Hepatocyte (in vitro differentiated cells): ENCODE data around the gene PLGRKT. TPM values are rescaled to one million over a fixed set of nuclear protein-coding genes. Genes with fewer than 3 reads are reported as not detected.
"Not testable (repeated sequence)": the region's sequence is repeated elsewhere in the genome, so short reads cannot be mapped to it uniquely, and the experiment has no call there.

Experiments used
- DNase-seq: peaks from one replicate; pipeline ENCODE4 v3.0.0-alpha.2; 2016; ENCODE audit warnings: low spot score
- H2AFZ ChIP-seq: fragments of 200-600 bp; sonication (generic); 2 replicates; pipeline ENCODE4 v1.6.0; 2016; ENCODE audit warnings: antibody characterized with exemption, mild to moderate bottlenecking
- H3K27ac ChIP-seq: fragments of 200-600 bp; sonication (generic); 2 replicates; pipeline ENCODE4 v1.5.1; 2016; ENCODE audit warnings: mild to moderate bottlenecking
- H3K27me3 ChIP-seq: fragments of 200-600 bp; sonication (generic); 2 replicates; pipeline ENCODE4 v1.6.1; 2016
- H3K36me3 ChIP-seq: fragments of 200-600 bp; sonication (generic); replicated peaks from 2 replicates; pipeline ENCODE4 v1.5.1; 2016; ENCODE audit warnings: low read depth; ENCODE audit not compliant: insufficient read depth
- H3K4me1 ChIP-seq: fragments of 200-600 bp; sonication (generic); 2 replicates; pipeline ENCODE4 v1.5.1; 2016; ENCODE audit warnings: mild to moderate bottlenecking, moderate library complexity; ENCODE audit not compliant: insufficient read depth
- H3K4me2 ChIP-seq: fragments of 200-600 bp; sonication (generic); 2 replicates; pipeline ENCODE4 v1.6.0; 2016
- H3K4me3 ChIP-seq: fragments of 200-600 bp; sonication (generic); 2 replicates; pipeline ENCODE4 v1.5.1; 2016; ENCODE audit warnings: mild to moderate bottlenecking
- H3K79me2 ChIP-seq: fragments of 200-600 bp; sonication (generic); 2 replicates; pipeline ENCODE4 v1.6.0; 2017; ENCODE audit warnings: mild to moderate bottlenecking
- H3K9me2 ChIP-seq: fragments of 200-600 bp; sonication (generic); replicated peaks from 2 replicates; pipeline ENCODE4 v1.6.0; 2017; ENCODE audit warnings: mild to moderate bottlenecking; ENCODE audit not compliant: insufficient read depth
- H3K9me3 ChIP-seq: fragments of 200-600 bp; sonication (generic); 2 replicates; pipeline ENCODE4 v1.5.1; 2016; ENCODE audit warnings: low read depth, mild to moderate bottlenecking
- H4K20me1 ChIP-seq: fragments of 200-600 bp; sonication (generic); 2 replicates; pipeline ENCODE4 v1.6.0; 2016; ENCODE audit warnings: mild to moderate bottlenecking; ENCODE audit not compliant: insufficient read depth, poor library complexity, severe bottlenecking
- CTCF ChIP-seq: fragments of 200-600 bp; sonication (generic); IDR thresholded peaks from 2 replicates; pipeline ENCODE4 v1.5.1; 2016; ENCODE audit warnings: antibody characterized with exemption, mild to moderate bottlenecking; ENCODE audit not compliant: poor library complexity
- EZH2 ChIP-seq: fragments of 200-600 bp; sonication (generic); IDR thresholded peaks from 2 replicates; pipeline ENCODE4 v1.6.1; 2016; ENCODE audit warnings: antibody characterized with exemption, mild to moderate bottlenecking, borderline replicate concordance
- EZH2phosphoT487 ChIP-seq: fragments of 200-600 bp; sonication (generic); IDR thresholded peaks from one replicate; pipeline ENCODE4 v1.6.1; 2018; ENCODE audit warnings: antibody characterized with exemption, mild to moderate bottlenecking, low read depth, moderate library complexity; ENCODE audit not compliant: unreplicated experiment, severe bottlenecking
- WGBS: methylation state at CpG from one replicate; pipeline ENCODE4 v1.1.6; 2016; ENCODE audit warnings: low lambda C conversion rate; ENCODE audit errors: missing lambda C conversion rate; 5-methylcytosine and 5-hydroxymethylcytosine counted together
- polyA plus RNA-seq: library from polyadenylated mRNA; unstranded; fragments of >200 nt; fragmentation: Nextera tagmentation; extraction: Ambion mirVana; gene quantifications from 2 replicates; pipeline ENCODE4 v1.2.1, GENCODE V29; 2016
- total RNA-seq: library from RNA; depleted of rRNA; stranded (reverse); fragments of >200 nt; gene quantifications from 2 replicates; pipeline ENCODE4 v1.2.3, GENCODE V29; 2014

The PLGRKT gene
- total and polyA plus RNA-seq, 2 experiments from 2014 or later = 13.6 to 18.0 TPM

- H3K9me3 ChIP-seq = no peaks in the 10 kb centered on the region
- DNase-seq = no peak
- WGBS = 82% methylated on average over 1 of the region's 1 CpG
- H3K4me2 ChIP-seq = no peak overlapping the region
- H2AFZ ChIP-seq = no peak overlapping the region
- TF ChIP-seq EZH2 (no peak), CTCF (no peak)
- no peaks in the 10 kb centered on the region for H3K9me2 ChIP-seq
- H3K4me3 ChIP-seq = no peak overlapping the region
- no peaks in the 10 kb centered on the region for H3K4me1 ChIP-seq
- no peak overlapping the region for H3K27ac ChIP-seq
- H3K79me2 ChIP-seq = no peaks in the 10 kb centered on the region
- H3K36me3 ChIP-seq = no peaks in the 10 kb centered on the region
- no peaks in the 10 kb centered on the region for H4K20me1 ChIP-seq
- no peaks in the 10 kb centered on the region for H3K27me3 ChIP-seq
Observed at GRCh38 chr9:5466005-5466404, 28.3 kb upstream of the PLGRKT start.

DNA sequence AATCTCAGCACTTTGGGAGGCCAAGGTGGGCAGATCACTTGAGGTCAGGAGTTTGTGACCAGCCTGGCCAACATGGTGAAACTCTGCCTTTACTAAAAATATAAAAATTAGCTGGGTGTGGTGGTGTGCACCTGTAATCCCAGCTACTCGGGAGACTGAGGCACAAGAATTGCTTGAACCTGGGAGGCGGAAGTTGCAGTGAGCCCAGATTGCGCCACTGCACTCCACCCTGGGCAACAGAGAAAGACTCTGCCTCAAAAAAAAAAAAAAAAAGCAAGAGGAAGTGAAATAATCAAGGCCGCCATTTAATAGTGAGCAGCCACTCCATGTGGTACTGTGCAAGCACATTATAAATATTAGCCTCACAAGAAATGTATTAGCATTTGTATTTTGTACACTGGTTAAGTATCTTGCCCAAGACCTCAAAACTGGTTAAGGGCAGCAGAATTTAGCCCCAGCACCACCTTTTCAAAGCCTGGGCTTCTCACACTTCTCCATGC lies 27.2 kb upstream of the PLGRKT start:
- H2AFZ ChIP-seq, H3K9me2 ChIP-seq, H3K27ac ChIP-seq, H3K36me3 ChIP-seq, H3K4me2 ChIP-seq, H3K4me3 ChIP-seq, H3K27me3 ChIP-seq, H3K79me2 ChIP-seq, H4K20me1 ChIP-seq, DNase-seq, H3K4me1 ChIP-seq, H3K9me3 ChIP-seq: not testable (repeated sequence)
- WGBS = 91% methylated on average over 4 of the region's 4 CpGs

GRCh38 chr9:5460157-5460556 lies 22.4 kb upstream of the PLGRKT start:
- H3K27me3 ChIP-seq = no peaks in the 10 kb centered on the region
- no peaks in the 10 kb centered on the region for H3K4me1 ChIP-seq
- H3K4me2 ChIP-seq = no peak overlapping the region
- no peak for DNase-seq
- no peaks in the 10 kb centered on the region for H3K9me2 ChIP-seq
- TF ChIP-seq EZH2 = no peak
- no peak for TF ChIP-seq CTCF
- TF ChIP-seq EZH2phosphoT487 = no peak
- H3K36me3 ChIP-seq = no peaks in the 10 kb centered on the region
- no peaks in the 10 kb centered on the region for H4K20me1 ChIP-seq
- no peak overlapping the region for H3K4me3 ChIP-seq
- no peaks in the 10 kb centered on the region for H3K9me3 ChIP-seq
- no peak overlapping the region for H2AFZ ChIP-seq
- H3K27ac ChIP-seq = no peak overlapping the region
- no peaks in the 10 kb centered on the region for H3K79me2 ChIP-seq
- WGBS = 100% methylated on average over 1 of the region's 1 CpG

DNA sequence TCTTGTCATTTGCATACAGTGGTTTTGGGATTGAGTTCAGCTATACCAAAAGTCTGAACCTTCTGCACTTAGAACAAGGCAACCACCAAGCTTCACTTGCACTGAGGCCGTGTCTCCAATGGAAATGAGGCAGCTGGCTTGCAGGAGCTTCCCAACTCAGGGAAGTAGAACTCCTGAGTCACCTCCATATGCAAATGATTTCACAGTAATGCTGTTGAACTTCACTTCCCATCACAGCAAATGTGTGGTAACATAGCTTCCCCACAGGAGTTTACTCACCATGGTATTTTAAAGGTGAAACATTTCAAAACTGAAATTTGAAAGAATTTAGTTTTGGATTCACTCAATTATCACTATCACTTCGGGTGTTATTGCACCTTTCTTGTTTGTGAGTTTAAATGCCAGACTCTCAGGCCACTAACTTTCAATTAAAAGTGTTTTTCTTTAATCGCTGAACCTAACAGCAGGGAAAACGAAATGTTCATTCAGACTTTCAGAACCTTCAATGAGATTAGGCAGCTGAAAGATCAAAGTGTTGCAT lies 21.6 kb upstream of the PLGRKT start:
- Histone ChIP-seq H3K36me3 (no peaks in the 10 kb centered on the region), H2AFZ (no peak overlapping the region), H4K20me1 (no peaks in the 10 kb centered on the region), H3K27ac (no peak overlapping the region), H3K27me3 (no peaks in the 10 kb centered on the region), H3K4me2 (no peak overlapping the region), H3K9me3 (no peaks in the 10 kb centered on the region), H3K9me2 (no peaks in the 10 kb centered on the region), H3K79me2 (no peaks in the 10 kb centered on the region), H3K4me1 (no peaks in the 10 kb centered on the region), H3K4me3 (no peak overlapping the region)
- TF ChIP-seq EZH2 (no peak), EZH2phosphoT487 (no peak), CTCF (no peak)
- DNase-seq = no peak
- WGBS = 83% methylated on average over 4 of the region's 4 CpGs
